Activated T-cell treated with anti-CD3 and anti-CD28 coated beads, Interleukin-2, amount 50 U/mL, for 1 hour (primary cell): ENCODE data around the gene COL4A1.
"Not testable (repeated sequence)": the region's sequence is repeated elsewhere in the genome, so short reads cannot be mapped to it uniquely, and the experiment has no call there.

Experiments
- DNase-seq: peaks from one replicate; pipeline ENCODE4 v3.0.0-alpha.2; 2020

COL4A1 gene

GRCh38 chr13:110323172-110323891, 16.4 kb upstream of the COL4A1 start:
- DNase-seq, result no peak

GRCh38 chr13:110322828-110323171, 15.8 kb upstream of the COL4A1 start:
- DNase-seq, result no peak

GRCh38 chr13:110322126-110322827, 15.3 kb upstream of the COL4A1 start:
- no peak for DNase-seq

- DNase-seq, result not testable (repeated sequence)
These were observed 14.6 kb upstream of the COL4A1 start for GRCh38 chr13:110321573-110321972.

- DNase-seq, result no peak
These were observed 13.7 kb upstream of the COL4A1 start for GRCh38 chr13:110320645-110321044.

- DNase-seq, result no peak
These were observed 13.0 kb upstream of the COL4A1 start for GRCh38 chr13:110319774-110320509.

- DNase-seq, result no peak
These were observed 12.4 kb upstream of the COL4A1 start for GRCh38 chr13:110319397-110319773.

- DNase-seq, result no peak
These were observed 12.0 kb upstream of the COL4A1 start for GRCh38 chr13:110318920-110319319.

- no peak for DNase-seq
These were observed 10.7 kb upstream of the COL4A1 start for GRCh38 chr13:110317496-110318195.

- no peak for DNase-seq
These were observed 10.1 kb upstream of the COL4A1 start for GRCh38 chr13:110317093-110317492.

- no peak for DNase-seq
These were observed 9.2 kb upstream of the COL4A1 start for GRCh38 chr13:110316196-110316595.

GRCh38 chr13:110314516-110315245, 7.7 kb upstream of the COL4A1 start:
- DNase-seq, result no peak

GRCh38 chr13:110313733-110314132, 6.8 kb upstream of the COL4A1 start:
- not testable (repeated sequence) for DNase-seq

GRCh38 chr13:110313261-110313660, 6.3 kb upstream of the COL4A1 start:
- not testable (repeated sequence) for DNase-seq

GRCh38 chr13:110312339-110313031, 5.5 kb upstream of the COL4A1 start:
- DNase-seq, result no peak

GRCh38 chr13:110311443-110312338, 4.7 kb upstream of the COL4A1 start:
- no peak for DNase-seq

GRCh38 chr13:110310541-110311442, 3.8 kb upstream of the COL4A1 start:
- DNase-seq, result no peak

GRCh38 chr13:110309661-110310524, 2.9 kb upstream of the COL4A1 start:
- DNase-seq, result no peak
